Caco-2 (cell line): Measurements from ENCODE around the gene MPPE1. TPM values are rescaled to one million over a fixed set of nuclear protein-coding genes. Genes with fewer than 3 reads are reported as not detected.
A peak's percentile ranks its signal among the peaks of the same experiment; 100 is the strongest.
"Not testable (repeated sequence)": the region's sequence is repeated elsewhere in the genome, so short reads cannot be mapped to it uniquely, and the experiment has no call there.

ENCODE experiments used
- BruUV-seq: library from RNA; stranded (reverse); fragments of 400-500 nt; replicated peaks from 2 replicates; lab custom pipeline; 2021; lab: Mats Ljungman, UMichigan
- CTCF ChIA-PET: fragments of 300-600 bp; sonication (Branson Sonifier 250); formaldehyde crosslinking; loops from one replicate; lab custom pipeline; 2022; ENCODE audit warnings: antibody characterized with exemption; lab: Charles Lee
- POLR2A ChIA-PET: fragments of 300-600 bp; sonication (Branson Sonifier 250); formaldehyde crosslinking; loops from one replicate; lab custom pipeline; 2022; ENCODE audit warnings: antibody characterized with exemption; lab: Charles Lee
- DNase-seq, 2 experiments: peaks; one replicate each; pipeline versions ENCODE4 v3.0.0 to v3.0.0-alpha.2; 2020 to 2022
- H3K27me3 ChIP-seq: replicated peaks from 2 replicates; pipeline ENCODE4 v1.6.0; 2011; ENCODE audit warnings: low read length; ENCODE audit not compliant: control insufficient read depth, insufficient read depth
- H3K36me3 ChIP-seq: 2 replicates; pipeline ENCODE4 v1.5.1; 2011; ENCODE audit warnings: low read length; ENCODE audit not compliant: control insufficient read depth, insufficient read depth
- H3K4me1 ChIP-seq: fragments of 250-450 bp; sonication (Bioruptor Pico); 2 replicates; pipeline ENCODE4 v1.5.1; 2020; ENCODE audit warnings: mild to moderate bottlenecking
- H3K4me3 ChIP-seq: 2 replicates; pipeline ENCODE4 v1.5.1; 2011; ENCODE audit warnings: low read depth, mild to moderate bottlenecking, control low read depth, low read length
- H3K9me3 ChIP-seq: fragments of 250-450 bp; sonication (Bioruptor Pico); 2 replicates; pipeline ENCODE4 v1.5.1; 2020; ENCODE audit warnings: mild to moderate bottlenecking, moderate library complexity
- H3K27ac Mint-ChIP-seq: one replicate; pipeline ENCODE4 v1.8.0; 2022; ENCODE audit warnings: mixed read lengths; ENCODE audit not compliant: unreplicated experiment
- H3K27me3 Mint-ChIP-seq: one replicate; pipeline ENCODE4 v1.8.0; 2022; ENCODE audit warnings: mixed read lengths; ENCODE audit not compliant: insufficient read depth, unreplicated experiment
- H3K36me3 Mint-ChIP-seq: one replicate; pipeline ENCODE4 v1.8.0; 2022; ENCODE audit warnings: mild to moderate bottlenecking, mixed read lengths; ENCODE audit not compliant: insufficient read depth, unreplicated experiment
- H3K4me1 Mint-ChIP-seq: one replicate; pipeline ENCODE4 v1.8.0; 2022; ENCODE audit warnings: low read depth, mixed read lengths; ENCODE audit not compliant: unreplicated experiment
- H3K4me3 Mint-ChIP-seq: one replicate; pipeline ENCODE4 v1.8.0; 2022; ENCODE audit warnings: mild to moderate bottlenecking, moderate library complexity, mixed read lengths; ENCODE audit not compliant: unreplicated experiment
- H3K9me3 Mint-ChIP-seq: one replicate; pipeline ENCODE4 v1.8.0; 2022; ENCODE audit warnings: mixed read lengths; ENCODE audit not compliant: unreplicated experiment
- CTCF ChIP-seq, 2 experiments: fragments of 200-600 bp in 1 of 2; IDR thresholded peaks; 1 replicate in 1 of 2; 2 replicates in 1 of 2; pipeline versions ENCODE4 v1.5.1 to v1.8.0; 2011 to 2022; ENCODE audit warnings: antibody characterized with exemption in 1 of 2, control low read depth in 1 of 2, inconsistent platforms in 1 of 2, low read depth in 1 of 2, low read length in 1 of 2, mild to moderate bottlenecking in 1 of 2, moderate library complexity in 1 of 2; ENCODE audit not compliant: insufficient read depth in 1 of 2, severe bottlenecking in 1 of 2, unreplicated experiment in 1 of 2
- intact Hi-C: fragments of 100-400 bp; cut with micrococcal nuclease; formaldehyde crosslinking; loops from one replicate; pipeline ENCODE4 v1.10.0; 2022; ENCODE audit not compliant: unreplicated experiment
- total RNA-seq: library from RNA; stranded (reverse); gene quantifications from 2 replicates; pipeline ENCODE4 v1.2.3, GENCODE V29; 2022

Gene MPPE1
- total RNA-seq, 1 experiment from 2014 or later: 52.6 TPM

- POLR2A ChIA-PET: interaction anchor here (0.7 kb wide), 1 partner anchor 25 kb away, joined by 3 read pairs; no protein-coding TSS in a partner anchor
- CTCF ChIA-PET: interaction anchor here (0.8 to 1.8 kb wide), 4 partner anchors 10 to 48 kb away, joined by 3 to 8 read pairs (median 3); partner anchors contain the start of gene IMPA2
Measured at GRCh38 chr18:11947214-11948191, 39.4 kb upstream of the MPPE1 start.

GRCh38 chr18:11946756-11947155 is 38.6 kb upstream of the MPPE1 start:
- H3K4me1 Mint-ChIP-seq: peaks cover 18% of the 10 kb centered on the region
- H3K36me3 Mint-ChIP-seq: no peaks in the 10 kb centered on the region
- H3K9me3 Mint-ChIP-seq: no peaks in the 10 kb centered on the region
- no peaks in the 10 kb centered on the region for H3K36me3 ChIP-seq
- POLR2A ChIA-PET: interaction anchor here (1.3 kb wide), 1 partner anchor 34 kb away, joined by 10 read pairs; the partner anchor contains the start of gene IMPA2
- no TSS peak for BruUV-seq
- CTCF ChIA-PET: interaction anchor here (1.0 to 1.8 kb wide), 2 partner anchors 9 to 34 kb away, joined by 3 to 8 read pairs; partner anchors contain the start of gene IMPA2
- H3K27me3 Mint-ChIP-seq: no peaks in the 10 kb centered on the region
- no peak overlapping the region for H3K4me3 ChIP-seq
- H3K9me3 ChIP-seq: no peaks in the 10 kb centered on the region
- peaks cover 21% of the 10 kb centered on the region for H3K4me1 ChIP-seq
- peak overlapping the region; percentile 24 for H3K4me3 Mint-ChIP-seq
- H3K27ac Mint-ChIP-seq: peak overlapping the region; percentile 67
- DNase-seq: no peak
- no peak for TF ChIP-seq CTCF (IDR thresholded peaks at IDR 0.05; ENCODE audit: insufficient read depth in 1 of 2, low read depth in 1 of 2, low read length in 1 of 2, severe bottlenecking in 1 of 2, unreplicated experiment in 1 of 2)
- no peaks in the 10 kb centered on the region for H3K27me3 ChIP-seq
- intact Hi-C loops: no loop called here

More at GRCh38 chr18:11947214-11948191, 39.4 kb upstream of the MPPE1 start:
- no TSS peak for BruUV-seq
- Histone ChIP-seq H3K36me3 (no peaks in the 10 kb centered on the region), H3K4me3 (no peak overlapping the region), H3K9me3 (no peaks in the 10 kb centered on the region), H3K27me3 (no peaks in the 10 kb centered on the region), H3K4me1 (peaks cover 21% of the 10 kb centered on the region)
- DNase-seq: peak; percentile 66 to 79
- intact Hi-C loops: no loop called here
- Mint-ChIP-seq H3K4me1 (peaks cover 18% of the 10 kb centered on the region), H3K4me3 (peak overlapping the region; percentile 43), H3K36me3 (no peaks in the 10 kb centered on the region), H3K27ac (no peak overlapping the region), H3K9me3 (no peaks in the 10 kb centered on the region), H3K27me3 (no peaks in the 10 kb centered on the region)
- TF ChIP-seq CTCF (IDR thresholded peaks at IDR 0.05; ENCODE audit: insufficient read depth in 1 of 2, low read depth in 1 of 2, low read length in 1 of 2, severe bottlenecking in 1 of 2, unreplicated experiment in 1 of 2): no peak

GRCh38 chr18:11945834-11946659 is 37.9 kb upstream of the MPPE1 start:
- H3K27me3 Mint-ChIP-seq, H3K9me3 Mint-ChIP-seq, H3K36me3 ChIP-seq, BruUV-seq, H3K27me3 ChIP-seq, H3K4me3 ChIP-seq, H3K36me3 Mint-ChIP-seq, H3K9me3 ChIP-seq, intact Hi-C loops: not testable (repeated sequence)
- POLR2A ChIA-PET: interaction anchor here (1.3 kb wide), 1 partner anchor 35 kb away, joined by 10 read pairs; the partner anchor contains the start of gene IMPA2
- H3K4me3 Mint-ChIP-seq: peak overlapping the region; percentile 24
- peaks cover 18% of the 10 kb centered on the region for H3K4me1 Mint-ChIP-seq
- H3K27ac Mint-ChIP-seq: peak overlapping the region; percentile 67
- CTCF ChIA-PET: interaction anchor here (1.8 kb wide), 1 partner anchor 35 kb away, joined by 8 read pairs; the partner anchor contains the start of gene IMPA2
- peaks cover 21% of the 10 kb centered on the region for H3K4me1 ChIP-seq
- peak; percentile 63 to 64 for DNase-seq
